ENCODE data around the gene TYROBP.

- TF ChIP-seq POLR2A (IDR thresholded peaks at IDR 0.05) (no peak), CTCF (IDR thresholded peaks at IDR 0.05) (no peak), EP300 (IDR thresholded peaks at IDR 0.05) (no peak)
Observed at GRCh38 chr19:35898499-35898809, 9.6 kb downstream of the TYROBP start.
